Cardiac muscle cell (in vitro differentiated cells and primary cell): Measurements from ENCODE around the gene UROC1. TPM values are rescaled to one million over a fixed set of nuclear protein-coding genes. Genes with fewer than 3 reads are reported as not detected.

Source experiments
- DNase-seq, 2 donors: peaks; one replicate each; pipeline versions ENCODE4 v3.0.0 to v3.0.0-alpha.2; 2010 to 2017; ENCODE audit warnings: low read depth in 1 of 2, low spot score in 1 of 2
- H3K27ac ChIP-seq: fragments of 200-600 bp; sonication (generic); 2 replicates; pipeline ENCODE4 v1.5.1; 2016
- H3K27me3 ChIP-seq: fragments of 200-600 bp; sonication (generic); 2 replicates; pipeline ENCODE4 v1.6.0; 2016; ENCODE audit warnings: control low read depth
- H3K36me3 ChIP-seq: fragments of 200-600 bp; sonication (generic); 2 replicates; pipeline ENCODE4 v1.5.1; 2016; ENCODE audit warnings: control low read depth
- H3K4me1 ChIP-seq: fragments of 200-600 bp; sonication (generic); 2 replicates; pipeline ENCODE4 v1.8.1; 2017; ENCODE audit warnings: low read depth, mild to moderate bottlenecking, mixed run types
- H3K4me3 ChIP-seq: fragments of 200-600 bp; sonication (generic); 2 replicates; pipeline ENCODE4 v1.5.1; 2016; ENCODE audit warnings: mild to moderate bottlenecking
- H3K9me3 ChIP-seq: fragments of 200-600 bp; sonication (generic); 2 replicates; pipeline ENCODE4 v1.5.1; 2017; ENCODE audit warnings: low read depth, mild to moderate bottlenecking, control low read depth
- polyA plus RNA-seq: library from polyadenylated mRNA; unstranded; fragments of >200 nt; fragmentation: Nextera tagmentation; extraction: Ambion mirVana; gene quantifications from 2 replicates; pipeline ENCODE4 v1.2.1, GENCODE V29; 2016
- total RNA-seq: library from RNA; depleted of rRNA; stranded (reverse); fragments of >200 nt; gene quantifications from 2 replicates; pipeline ENCODE4 v1.2.3, GENCODE V29; 2016
- TF ChIP-seq, protein P1 (sequence below): IDR thresholded peaks from 2 replicates; pipeline ENCODE4 v1.5.1; 2012; ENCODE audit warnings: low read depth, mild to moderate bottlenecking, low read length

Gene UROC1
- total and polyA plus RNA-seq, 2 experiments from 2014 or later = not detected

DNA sequence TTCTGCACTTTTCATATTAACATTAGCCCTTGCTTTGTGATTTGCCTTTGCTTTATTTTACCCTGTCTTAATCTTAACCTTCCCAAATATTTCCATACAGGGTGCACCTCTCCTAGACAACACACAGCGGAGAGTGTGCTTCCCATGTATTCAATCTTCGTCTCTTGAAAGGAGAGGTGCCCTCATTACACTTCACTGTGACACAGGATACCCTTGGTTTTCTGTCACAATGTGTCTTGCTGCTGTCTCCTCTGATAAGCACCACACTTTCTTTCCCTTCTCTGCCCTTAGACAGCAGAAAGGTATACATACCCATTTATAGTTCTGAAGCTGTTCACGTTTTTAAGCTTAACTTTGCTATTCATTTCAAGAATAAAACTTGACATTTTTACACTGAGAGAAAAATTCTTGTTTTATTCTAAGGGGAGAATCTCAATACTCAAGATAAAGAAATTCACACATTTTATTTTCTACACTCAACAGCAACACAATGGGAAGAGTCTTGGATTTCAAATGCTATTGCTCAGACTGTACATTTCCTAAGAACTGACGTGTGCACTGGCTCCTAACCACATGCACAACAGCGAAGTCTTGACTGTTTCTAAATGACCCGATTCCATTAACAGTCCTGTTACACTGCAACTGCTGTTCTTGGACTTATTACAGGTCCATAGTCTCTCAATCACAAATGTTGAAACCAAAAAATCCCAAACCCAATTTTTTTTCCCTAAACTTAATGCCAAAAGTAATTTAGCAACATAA is 63.0 kb downstream of the UROC1 start:
- Histone ChIP-seq H3K4me3 (no peak overlapping the region), H3K27ac (no peak overlapping the region), H3K9me3 (no peaks in the 10 kb centered on the region), H3K27me3 (no peaks in the 10 kb centered on the region), H3K36me3 (peaks cover 39% of the 10 kb centered on the region), H3K4me1 (no peaks in the 10 kb centered on the region)
- no peak for DNase-seq
- TF ChIP-seq, protein P1, sequence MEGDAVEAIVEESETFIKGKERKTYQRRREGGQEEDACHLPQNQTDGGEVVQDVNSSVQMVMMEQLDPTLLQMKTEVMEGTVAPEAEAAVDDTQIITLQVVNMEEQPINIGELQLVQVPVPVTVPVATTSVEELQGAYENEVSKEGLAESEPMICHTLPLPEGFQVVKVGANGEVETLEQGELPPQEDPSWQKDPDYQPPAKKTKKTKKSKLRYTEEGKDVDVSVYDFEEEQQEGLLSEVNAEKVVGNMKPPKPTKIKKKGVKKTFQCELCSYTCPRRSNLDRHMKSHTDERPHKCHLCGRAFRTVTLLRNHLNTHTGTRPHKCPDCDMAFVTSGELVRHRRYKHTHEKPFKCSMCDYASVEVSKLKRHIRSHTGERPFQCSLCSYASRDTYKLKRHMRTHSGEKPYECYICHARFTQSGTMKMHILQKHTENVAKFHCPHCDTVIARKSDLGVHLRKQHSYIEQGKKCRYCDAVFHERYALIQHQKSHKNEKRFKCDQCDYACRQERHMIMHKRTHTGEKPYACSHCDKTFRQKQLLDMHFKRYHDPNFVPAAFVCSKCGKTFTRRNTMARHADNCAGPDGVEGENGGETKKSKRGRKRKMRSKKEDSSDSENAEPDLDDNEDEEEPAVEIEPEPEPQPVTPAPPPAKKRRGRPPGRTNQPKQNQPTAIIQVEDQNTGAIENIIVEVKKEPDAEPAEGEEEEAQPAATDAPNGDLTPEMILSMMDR = no peak

DNA sequence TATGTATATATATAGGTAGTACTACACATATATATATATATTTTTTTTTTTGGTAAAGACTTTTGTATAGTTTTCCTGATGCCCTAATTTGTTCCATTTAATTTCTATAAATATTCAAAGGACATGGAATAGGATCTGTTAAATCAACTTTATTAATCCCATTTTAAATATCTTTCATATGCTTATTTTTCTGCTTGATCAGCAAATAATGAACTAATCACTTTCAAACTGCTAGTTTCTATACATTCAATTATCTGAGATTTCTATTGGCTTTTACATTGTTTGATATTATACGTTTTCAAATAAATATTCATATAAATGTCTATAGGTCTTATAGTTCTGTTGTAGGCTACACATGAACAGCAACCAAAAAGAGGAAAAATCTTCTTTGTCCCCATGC is 63.5 kb downstream of the UROC1 start:
- H3K36me3 ChIP-seq = peaks cover 34% of the 10 kb centered on the region
- TF ChIP-seq, protein P1 = no peak
- no peak overlapping the region for H3K27ac ChIP-seq

DNA sequence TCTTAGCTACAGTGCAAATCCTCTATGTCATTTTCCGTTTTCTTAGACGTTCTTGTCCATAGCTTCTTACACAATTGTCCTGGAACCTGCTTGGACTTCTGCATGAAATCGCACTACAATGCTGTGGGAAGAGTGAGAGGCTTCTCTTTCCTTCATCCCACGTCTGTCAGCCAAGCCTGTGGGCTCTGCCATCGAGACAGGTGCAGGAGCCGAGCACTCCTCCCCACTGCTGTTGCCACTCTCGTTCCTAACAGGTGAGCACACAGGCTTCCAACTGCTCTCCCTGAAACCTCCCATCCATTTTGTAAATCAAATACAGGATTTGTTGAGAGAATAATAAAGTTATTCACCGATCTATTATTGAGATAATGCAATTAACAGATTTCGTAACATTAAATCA is 65.4 kb downstream of the UROC1 start:
- H3K4me3 ChIP-seq = no peak overlapping the region
- TF ChIP-seq, protein P1 = no peak
- H3K27ac ChIP-seq = no peak overlapping the region
- no peak for DNase-seq
- no peaks in the 10 kb centered on the region for H3K9me3 ChIP-seq
- H3K4me1 ChIP-seq = no peaks in the 10 kb centered on the region
- no peaks in the 10 kb centered on the region for H3K27me3 ChIP-seq
- H3K36me3 ChIP-seq = peaks cover 26% of the 10 kb centered on the region

More for the DNA sequence above, 63.5 kb downstream of the UROC1 start:
- Histone ChIP-seq H3K9me3 (no peaks in the 10 kb centered on the region), H3K27me3 (no peaks in the 10 kb centered on the region), H3K4me3 (no peak overlapping the region), H3K4me1 (no peaks in the 10 kb centered on the region)
- no peak for DNase-seq

DNA sequence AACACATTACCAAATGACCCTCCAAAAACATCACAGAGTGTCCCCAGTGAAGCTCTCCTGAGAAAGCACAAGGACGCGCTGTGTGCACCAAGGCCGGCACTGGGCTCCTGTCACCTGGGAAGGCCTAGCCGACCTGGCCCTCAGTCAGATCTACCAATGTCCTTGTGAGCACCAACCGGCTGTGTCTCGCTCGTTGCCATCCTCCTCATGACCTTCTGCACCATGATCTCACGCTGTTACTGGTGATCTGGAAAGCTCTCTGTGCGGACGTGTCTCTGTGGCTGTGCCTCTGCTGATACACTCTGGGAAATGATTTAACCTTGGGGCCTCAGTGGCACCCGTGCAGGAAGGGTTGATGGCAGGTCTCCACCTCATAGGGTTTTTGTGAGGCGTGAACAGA is 66.1 kb downstream of the UROC1 start:
- Histone ChIP-seq H3K4me1 (no peaks in the 10 kb centered on the region), H3K27me3 (no peaks in the 10 kb centered on the region), H3K9me3 (no peaks in the 10 kb centered on the region), H3K4me3 (no peak overlapping the region), H3K27ac (no peak overlapping the region), H3K36me3 (peaks cover 26% of the 10 kb centered on the region)
- DNase-seq = no peak
- TF ChIP-seq, protein P1 = no peak

DNA sequence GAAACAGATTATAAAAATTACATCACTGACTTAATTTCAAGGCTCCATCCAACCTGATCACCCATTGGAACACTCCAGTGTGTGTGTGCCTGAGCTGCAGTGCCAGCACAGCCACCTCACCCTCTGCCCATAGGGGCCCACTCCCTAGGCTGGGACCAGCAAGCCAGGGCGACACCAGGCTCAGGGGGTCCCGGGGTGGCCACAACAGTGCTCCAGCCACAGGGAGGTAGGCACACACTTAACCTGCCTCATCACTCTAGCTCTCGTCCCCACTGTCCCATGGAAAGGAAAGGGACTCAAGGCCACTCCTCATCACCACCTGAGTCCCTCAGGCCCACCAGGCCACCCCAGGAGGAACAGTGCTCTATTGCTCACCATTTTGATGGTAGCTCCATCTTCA is 66.8 kb downstream of the UROC1 start:
- Histone ChIP-seq H3K36me3 (peaks cover 26% of the 10 kb centered on the region), H3K4me3 (no peak overlapping the region), H3K27ac (no peak overlapping the region), H3K4me1 (no peaks in the 10 kb centered on the region), H3K27me3 (no peaks in the 10 kb centered on the region), H3K9me3 (no peaks in the 10 kb centered on the region)
- TF ChIP-seq, protein P1 = no peak
- DNase-seq = no peak
